Measurements from ENCODE around the gene SLCO4A1.
A peak's percentile ranks its signal among the peaks of the same experiment; 100 is the strongest.
"Not testable (repeated sequence)": the region's sequence is repeated elsewhere in the genome, so short reads cannot be mapped to it uniquely, and the experiment has no call there.

Gene SLCO4A1

GRCh38 chr20:62666736-62667529 lies 24.6 kb downstream of the SLCO4A1 start:
- DNase-seq, result no peak

- no peak for DNase-seq
Observed at GRCh38 chr20:62667530-62668440, 25.5 kb downstream of the SLCO4A1 start.

GRCh38 chr20:62668441-62669027 lies 26.2 kb downstream of the SLCO4A1 start:
- peak; percentile 91 for DNase-seq

- no peak for DNase-seq
Observed at GRCh38 chr20:62669249-62669648, 26.9 kb downstream of the SLCO4A1 start.

GRCh38 chr20:62670156-62670555 lies 27.9 kb downstream of the SLCO4A1 start:
- DNase-seq, result no peak

GRCh38 chr20:62670998-62671397 lies 28.7 kb downstream of the SLCO4A1 start:
- no peak for DNase-seq

- no peak for DNase-seq
Observed at GRCh38 chr20:62671765-62672164, 29.5 kb downstream of the SLCO4A1 start.

GRCh38 chr20:62674370-62674769 lies 32.1 kb downstream of the SLCO4A1 start:
- no peak for DNase-seq

- peak; percentile 71 for DNase-seq
Observed at GRCh38 chr20:62675156-62675876, 33.0 kb downstream of the SLCO4A1 start.

- no peak for DNase-seq
Observed at GRCh38 chr20:62675877-62676260, 33.6 kb downstream of the SLCO4A1 start.

- DNase-seq, result no peak
Observed at GRCh38 chr20:62676976-62677375, 34.7 kb downstream of the SLCO4A1 start.

- DNase-seq, result no peak
Observed at GRCh38 chr20:62677678-62678077, 35.4 kb downstream of the SLCO4A1 start.

- DNase-seq, result no peak
Observed at GRCh38 chr20:62678553-62678952, 36.2 kb downstream of the SLCO4A1 start.

- DNase-seq, result no peak
Observed at GRCh38 chr20:62679978-62680589, 37.8 kb downstream of the SLCO4A1 start.

- DNase-seq, result no peak
Observed at GRCh38 chr20:62682912-62683517, 40.7 kb downstream of the SLCO4A1 start.

GRCh38 chr20:62683660-62684322 lies 41.5 kb downstream of the SLCO4A1 start:
- DNase-seq, result not testable (repeated sequence)

- no peak for DNase-seq
Observed at GRCh38 chr20:62684981-62685380, 42.7 kb downstream of the SLCO4A1 start.

- no peak for DNase-seq
Observed at GRCh38 chr20:62685781-62686555, 43.7 kb downstream of the SLCO4A1 start.

GRCh38 chr20:62686869-62687830 lies 44.8 kb downstream of the SLCO4A1 start:
- no peak for DNase-seq

Measured in islet precursor cell (in vitro differentiated cells).